ENCODE data around the gene CRYBG1.
A peak's percentile ranks its signal among the peaks of the same experiment; 100 is the strongest.
"Not testable (repeated sequence)": the region's sequence is repeated elsewhere in the genome, so short reads cannot be mapped to it uniquely, and the experiment has no call there.

CRYBG1 gene

GRCh38 chr6:106549521-106549920, 189.0 kb downstream of the CRYBG1 start:
- H3K4me3 ChIP-seq (ENCODE audit: low read depth, low read length) = no peak overlapping the region
- DNase-seq (ENCODE audit: low read depth) = no peak
- TF ChIP-seq, protein P1, sequence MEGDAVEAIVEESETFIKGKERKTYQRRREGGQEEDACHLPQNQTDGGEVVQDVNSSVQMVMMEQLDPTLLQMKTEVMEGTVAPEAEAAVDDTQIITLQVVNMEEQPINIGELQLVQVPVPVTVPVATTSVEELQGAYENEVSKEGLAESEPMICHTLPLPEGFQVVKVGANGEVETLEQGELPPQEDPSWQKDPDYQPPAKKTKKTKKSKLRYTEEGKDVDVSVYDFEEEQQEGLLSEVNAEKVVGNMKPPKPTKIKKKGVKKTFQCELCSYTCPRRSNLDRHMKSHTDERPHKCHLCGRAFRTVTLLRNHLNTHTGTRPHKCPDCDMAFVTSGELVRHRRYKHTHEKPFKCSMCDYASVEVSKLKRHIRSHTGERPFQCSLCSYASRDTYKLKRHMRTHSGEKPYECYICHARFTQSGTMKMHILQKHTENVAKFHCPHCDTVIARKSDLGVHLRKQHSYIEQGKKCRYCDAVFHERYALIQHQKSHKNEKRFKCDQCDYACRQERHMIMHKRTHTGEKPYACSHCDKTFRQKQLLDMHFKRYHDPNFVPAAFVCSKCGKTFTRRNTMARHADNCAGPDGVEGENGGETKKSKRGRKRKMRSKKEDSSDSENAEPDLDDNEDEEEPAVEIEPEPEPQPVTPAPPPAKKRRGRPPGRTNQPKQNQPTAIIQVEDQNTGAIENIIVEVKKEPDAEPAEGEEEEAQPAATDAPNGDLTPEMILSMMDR (conservative IDR thresholded peaks at IDR 0.05; ENCODE audit: low read depth, low read length) = no peak

DNA sequence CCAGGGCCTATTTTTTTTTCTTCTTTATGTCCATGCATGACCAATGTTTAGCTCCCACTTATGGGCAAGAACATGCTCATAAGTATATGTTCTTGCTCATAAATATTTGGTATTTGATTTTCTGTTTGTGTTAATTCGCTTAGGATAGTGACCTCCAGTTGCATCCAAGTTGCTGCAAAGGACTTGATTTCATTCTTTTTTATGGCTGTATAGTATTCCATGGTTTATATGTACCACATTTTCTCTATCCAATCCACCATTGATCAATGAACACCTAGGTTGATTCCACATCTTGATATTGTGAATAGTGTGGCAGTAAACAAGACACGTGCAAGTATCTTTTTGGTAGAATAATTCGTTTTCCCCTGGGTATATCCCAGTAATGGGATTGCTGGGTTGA, 190.6 kb downstream of the CRYBG1 start:
- DNase-seq (ENCODE audit: low read depth) = no peak
- TF ChIP-seq, protein P1 (conservative IDR thresholded peaks at IDR 0.05; ENCODE audit: low read depth, low read length) = no peak

DNA sequence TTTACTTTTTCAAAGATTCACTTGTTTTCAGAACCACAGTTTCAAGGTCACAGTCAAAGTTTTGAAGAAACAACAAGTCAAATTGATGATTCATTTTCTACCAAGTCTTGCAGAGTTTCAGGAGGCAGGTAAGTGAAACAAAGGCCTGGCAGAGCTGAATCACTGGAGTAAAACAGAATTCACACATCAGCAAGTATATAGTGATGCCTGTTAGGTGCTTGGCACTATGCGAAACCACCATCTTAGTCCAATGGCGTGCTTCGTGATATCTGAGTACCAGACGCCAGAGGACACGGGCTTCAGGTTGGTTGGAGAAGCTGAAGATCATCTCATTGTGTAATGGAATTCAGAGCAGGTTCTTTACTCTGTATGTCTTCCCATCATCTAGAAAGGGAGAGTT, 192.9 kb downstream of the CRYBG1 start:
- TF ChIP-seq, protein P1 (conservative IDR thresholded peaks at IDR 0.05; ENCODE audit: low read depth, low read length) = no peak
- H3K4me3 ChIP-seq (ENCODE audit: low read depth, low read length) = no peak overlapping the region
- DNase-seq (ENCODE audit: low read depth) = no peak

More for the DNA sequence above, 190.6 kb downstream of the CRYBG1 start:
- no peak overlapping the region for H3K4me3 ChIP-seq (ENCODE audit: low read depth, low read length)

DNA sequence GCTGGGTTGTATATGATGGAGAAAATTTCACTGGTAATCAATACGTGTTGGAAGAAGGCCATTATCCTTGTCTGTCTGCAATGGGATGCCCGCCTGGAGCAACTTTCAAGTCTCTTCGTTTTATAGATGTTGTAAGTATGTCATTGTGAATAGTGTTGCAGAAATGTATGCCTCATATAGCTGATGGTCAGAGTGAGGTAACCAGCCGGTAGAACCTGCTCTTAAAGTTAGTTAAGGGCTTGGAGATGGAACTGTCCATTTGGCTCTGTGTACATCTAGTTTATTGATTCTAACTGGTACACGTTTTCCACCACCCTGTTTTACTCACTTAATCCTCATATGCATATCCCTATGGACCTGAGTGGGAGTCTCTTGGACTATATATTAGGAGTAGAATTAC, 195.2 kb downstream of the CRYBG1 start:
- TF ChIP-seq, protein P1 (conservative IDR thresholded peaks at IDR 0.05; ENCODE audit: low read depth, low read length) = no peak
- no peak overlapping the region for H3K4me3 ChIP-seq (ENCODE audit: low read depth, low read length)
- DNase-seq (ENCODE audit: low read depth) = no peak

- TF ChIP-seq, protein P1 (conservative IDR thresholded peaks at IDR 0.05; ENCODE audit: low read depth, low read length) = peak; percentile 53
- peak; percentile 73 for DNase-seq (ENCODE audit: low read depth)
- no peak overlapping the region for H3K4me3 ChIP-seq (ENCODE audit: low read depth, low read length)
Observed at GRCh38 chr6:106556368-106556960, 195.9 kb downstream of the CRYBG1 start.

DNA sequence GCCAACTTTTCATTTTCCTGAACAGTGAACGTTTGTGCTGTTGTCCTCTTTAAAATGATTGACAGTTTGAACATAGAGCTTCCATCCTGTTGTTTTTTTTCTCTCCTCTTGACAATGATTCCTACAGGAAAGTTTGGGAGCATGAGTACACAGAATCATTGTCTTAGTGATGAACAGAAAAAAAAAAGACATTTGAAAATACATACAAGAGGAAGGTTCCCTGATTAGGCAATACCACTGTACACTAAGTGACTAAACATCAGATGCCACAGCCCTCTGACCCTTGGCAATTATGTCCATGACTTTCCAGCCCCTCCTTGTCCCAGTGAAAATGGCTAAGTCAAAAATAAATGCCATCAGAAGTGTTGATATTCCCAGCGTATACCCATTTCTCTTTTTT, 197.3 kb downstream of the CRYBG1 start:
- no peak overlapping the region for H3K4me3 ChIP-seq (ENCODE audit: low read depth, low read length)
- peak; percentile 23 for DNase-seq (ENCODE audit: low read depth)
- TF ChIP-seq, protein P1 (conservative IDR thresholded peaks at IDR 0.05; ENCODE audit: low read depth, low read length) = no peak

GRCh38 chr6:106558364-106558763, 197.8 kb downstream of the CRYBG1 start:
- TF ChIP-seq, protein P1 (conservative IDR thresholded peaks at IDR 0.05; ENCODE audit: low read depth, low read length) = no peak
- H3K4me3 ChIP-seq (ENCODE audit: low read depth, low read length) = no peak overlapping the region
- DNase-seq (ENCODE audit: low read depth) = no peak

- DNase-seq (ENCODE audit: low read depth) = not testable (repeated sequence)
Observed at GRCh38 chr6:106559659-106560058, 199.1 kb downstream of the CRYBG1 start.

More at GRCh38 chr6:106559659-106560058, 199.1 kb downstream of the CRYBG1 start:
- not testable (repeated sequence) for H3K4me3 ChIP-seq (ENCODE audit: low read depth, low read length)
